Mesodermal cell (in vitro differentiated cells): Measurements from ENCODE around the gene SDCBP2.
A peak's percentile ranks its signal among the peaks of the same experiment; 100 is the strongest.
"Not testable (repeated sequence)": the region's sequence is repeated elsewhere in the genome, so short reads cannot be mapped to it uniquely, and the experiment has no call there.

Experiments used
- H3K27ac ChIP-seq: 2 replicates; pipeline ENCODE4 v1.7.0; 2013; ENCODE audit warnings: mild to moderate bottlenecking, low read depth, low read length, moderate library complexity; ENCODE audit not compliant: severe bottlenecking
- H3K36me3 ChIP-seq: 2 replicates; pipeline ENCODE4 v1.7.1; 2013; ENCODE audit warnings: mild to moderate bottlenecking, low read length, moderate library complexity; ENCODE audit not compliant: control insufficient read depth, insufficient read depth
- H3K4me1 ChIP-seq: one replicate; pipeline ENCODE4 v1.7.1; 2013; ENCODE audit warnings: mild to moderate bottlenecking, low read length; ENCODE audit not compliant: insufficient read depth, control insufficient read depth, poor library complexity, severe bottlenecking
- H3K4me3 ChIP-seq: 2 replicates; pipeline ENCODE4 v1.7.0; 2013; ENCODE audit warnings: low read length, control low read depth, mild to moderate bottlenecking; ENCODE audit not compliant: insufficient read depth, poor library complexity, severe bottlenecking; ENCODE audit errors: extremely low read depth
- H3K9me3 ChIP-seq: 2 replicates; pipeline ENCODE4 v1.7.1; 2013; ENCODE audit warnings: mild to moderate bottlenecking, low read length, moderate library complexity; ENCODE audit not compliant: control insufficient read depth
- WGBS, 2 experiments: methylation state at CpG; one replicate each; pipeline ENCODE4 v1.1.5; 2013; ENCODE audit warnings: missing lambda C conversion rate in 2 of 2; ENCODE audit not compliant: insufficient coverage in 2 of 2; 5-methylcytosine and 5-hydroxymethylcytosine counted together

Gene SDCBP2

DNA sequence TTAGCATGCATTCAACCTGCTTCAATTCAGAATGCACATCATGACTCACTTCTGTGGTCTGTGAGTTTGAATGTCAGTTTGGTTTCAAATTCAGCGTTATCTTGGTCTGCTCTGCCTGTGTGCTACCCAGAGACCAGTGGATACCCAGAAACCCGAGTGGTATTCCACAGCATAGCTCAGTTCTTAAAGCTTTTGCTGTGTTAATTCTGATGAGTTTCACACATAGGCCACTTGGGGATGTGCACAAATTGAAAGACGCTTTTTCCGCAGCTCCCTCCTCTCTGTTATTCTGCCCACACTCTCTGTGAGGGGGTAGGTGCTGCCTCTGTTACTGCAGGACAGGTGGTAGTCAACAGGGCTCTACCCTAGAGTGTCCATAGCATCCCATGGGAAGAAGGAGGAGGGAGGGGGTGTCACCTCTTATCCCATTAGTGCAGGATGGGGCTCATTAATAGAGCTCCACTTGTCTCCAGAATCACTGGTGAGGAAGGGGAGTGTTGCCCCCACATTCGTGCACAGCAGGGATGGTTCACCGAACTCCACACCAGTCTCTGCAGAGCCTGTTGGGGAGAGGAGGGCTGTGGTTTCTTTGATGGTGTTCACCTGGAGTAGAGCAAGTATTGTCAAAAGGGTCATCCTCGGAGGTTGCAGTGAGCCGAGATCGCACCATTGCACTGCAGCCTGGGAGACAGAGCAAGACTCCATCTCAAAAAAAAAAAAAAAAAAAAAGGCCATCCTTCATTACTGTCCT lies 29.2 kb upstream of the SDCBP2 start:
- no peaks in the 10 kb centered on the region for H3K4me1 ChIP-seq
- H3K36me3 ChIP-seq = peaks cover 67% of the 10 kb centered on the region
- WGBS, 2 experiments = 94 to 97% methylated on average over 4 to 7 of the region's 9 CpGs
- no peak overlapping the region for H3K4me3 ChIP-seq
- H3K27ac ChIP-seq = no peak overlapping the region
- peaks cover 4% of the 10 kb centered on the region for H3K9me3 ChIP-seq

- Histone ChIP-seq H3K9me3 (peaks cover 4% of the 10 kb centered on the region), H3K36me3 (peaks cover 41% of the 10 kb centered on the region), H3K4me3 (no peak overlapping the region), H3K27ac (no peak overlapping the region), H3K4me1 (no peaks in the 10 kb centered on the region)
Observed at GRCh38 chr20:1353956-1354355, 25.0 kb upstream of the SDCBP2 start.

GRCh38 chr20:1346315-1346969 lies 17.5 kb upstream of the SDCBP2 start:
- H3K36me3 ChIP-seq = peaks cover 1% of the 10 kb centered on the region
- no peak overlapping the region for H3K27ac ChIP-seq
- peaks cover 5% of the 10 kb centered on the region for H3K9me3 ChIP-seq
- no peak overlapping the region for H3K4me3 ChIP-seq
- WGBS, 2 experiments = no CpG with 5 or more reads among the region's 2 CpGs
- peaks cover 11% of the 10 kb centered on the region for H3K4me1 ChIP-seq

DNA sequence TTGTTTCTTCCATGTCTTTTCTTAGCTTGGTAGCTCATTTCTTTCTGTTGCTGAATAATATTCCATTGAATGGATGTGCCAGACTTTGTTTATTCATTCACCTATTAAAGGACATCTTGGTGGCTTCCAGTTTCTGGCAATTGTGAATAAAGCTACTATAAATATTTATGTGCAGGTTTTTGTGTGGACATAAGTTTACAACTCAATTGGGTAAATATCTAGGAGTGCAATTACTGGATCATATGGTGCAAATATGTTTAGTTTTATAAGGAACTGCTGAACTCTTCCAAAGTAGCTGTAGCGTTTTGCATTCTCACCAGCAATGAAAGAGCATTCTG lies 16.8 kb upstream of the SDCBP2 start:
- peaks cover 12% of the 10 kb centered on the region for H3K4me1 ChIP-seq
- 89 to 100% methylated on average over 1 of the region's 1 CpG for WGBS, 2 experiments
- peaks cover 2% of the 10 kb centered on the region for H3K36me3 ChIP-seq
- no peak overlapping the region for H3K4me3 ChIP-seq
- H3K27ac ChIP-seq = no peak overlapping the region
- peaks cover 5% of the 10 kb centered on the region for H3K9me3 ChIP-seq

DNA sequence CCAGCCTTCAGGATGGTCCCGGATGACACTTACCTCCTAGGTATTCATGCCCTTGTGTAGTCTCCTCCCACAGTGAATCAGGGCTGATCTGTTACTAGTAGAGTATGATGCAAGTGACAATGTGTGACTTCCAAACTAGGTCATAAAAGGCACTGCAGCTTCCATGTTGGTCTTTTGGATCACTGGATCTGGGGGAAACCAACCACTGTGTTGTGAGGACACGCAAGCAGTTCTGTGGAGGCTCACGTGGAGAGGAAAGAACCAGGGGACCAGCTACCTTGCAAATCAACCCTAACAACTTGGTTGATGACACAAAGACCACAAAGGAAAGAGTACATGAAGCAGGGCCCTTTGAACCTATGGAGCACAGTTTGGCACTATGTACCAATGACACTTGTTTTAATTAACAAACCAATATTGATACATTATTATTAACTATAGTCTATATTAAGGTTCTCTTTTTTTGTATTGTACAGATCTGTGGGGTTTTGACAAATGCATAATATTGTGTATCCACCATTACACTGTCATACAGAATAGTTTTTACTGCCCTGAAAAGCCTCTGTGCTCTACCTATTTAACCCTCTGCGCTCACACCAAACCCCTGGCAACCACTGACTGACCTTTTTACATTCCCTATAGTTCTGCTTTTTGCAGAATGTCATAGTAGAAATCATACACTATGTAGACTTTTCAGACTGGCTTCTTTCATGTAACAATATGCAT lies 16.3 kb upstream of the SDCBP2 start:
- H3K4me1 ChIP-seq = peaks cover 12% of the 10 kb centered on the region
- H3K4me3 ChIP-seq = no peak overlapping the region
- H3K27ac ChIP-seq = no peak overlapping the region
- H3K36me3 ChIP-seq = peaks cover 2% of the 10 kb centered on the region
- peaks cover 5% of the 10 kb centered on the region for H3K9me3 ChIP-seq
- 97 to 98% methylated on average over 3 of the region's 4 CpGs for WGBS, 2 experiments

DNA sequence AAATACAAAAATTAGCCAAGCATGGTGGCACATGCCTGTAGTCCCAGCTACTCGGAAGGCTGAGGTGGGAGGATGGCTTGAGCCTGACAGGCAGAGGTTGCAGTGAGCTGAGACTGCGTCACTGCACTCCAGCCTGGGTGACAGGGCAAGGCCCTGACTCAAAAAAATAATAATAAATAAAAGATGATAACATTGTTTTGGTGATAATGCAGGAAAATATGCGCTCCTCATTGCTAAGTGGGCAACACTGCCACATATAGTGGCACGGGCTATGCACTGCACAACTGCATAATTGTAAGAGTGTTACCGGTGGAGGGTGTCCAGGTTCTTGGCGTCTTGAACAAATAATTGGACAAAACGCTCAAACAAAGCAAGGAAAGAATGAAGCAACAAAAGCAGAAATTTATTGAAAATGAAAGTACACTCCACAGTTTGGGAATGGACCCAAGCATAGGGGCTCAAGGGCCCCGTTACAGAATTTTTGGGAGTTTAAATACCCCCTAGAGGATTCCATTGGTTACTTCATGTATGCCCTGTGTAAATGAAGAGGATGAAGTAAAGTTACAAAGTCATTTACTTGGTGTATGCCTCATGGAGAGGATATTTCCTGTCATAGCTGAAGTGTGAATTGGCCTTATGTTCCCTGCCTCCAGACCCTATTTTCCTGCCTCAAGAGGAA lies 14.6 kb upstream of the SDCBP2 start:
- H3K9me3 ChIP-seq, H3K36me3 ChIP-seq, H3K27ac ChIP-seq, H3K4me3 ChIP-seq: not testable (repeated sequence)
- peaks cover 14% of the 10 kb centered on the region for H3K4me1 ChIP-seq
- WGBS, 2 experiments = 92 to 98% methylated on average over 7 of the region's 8 CpGs

DNA sequence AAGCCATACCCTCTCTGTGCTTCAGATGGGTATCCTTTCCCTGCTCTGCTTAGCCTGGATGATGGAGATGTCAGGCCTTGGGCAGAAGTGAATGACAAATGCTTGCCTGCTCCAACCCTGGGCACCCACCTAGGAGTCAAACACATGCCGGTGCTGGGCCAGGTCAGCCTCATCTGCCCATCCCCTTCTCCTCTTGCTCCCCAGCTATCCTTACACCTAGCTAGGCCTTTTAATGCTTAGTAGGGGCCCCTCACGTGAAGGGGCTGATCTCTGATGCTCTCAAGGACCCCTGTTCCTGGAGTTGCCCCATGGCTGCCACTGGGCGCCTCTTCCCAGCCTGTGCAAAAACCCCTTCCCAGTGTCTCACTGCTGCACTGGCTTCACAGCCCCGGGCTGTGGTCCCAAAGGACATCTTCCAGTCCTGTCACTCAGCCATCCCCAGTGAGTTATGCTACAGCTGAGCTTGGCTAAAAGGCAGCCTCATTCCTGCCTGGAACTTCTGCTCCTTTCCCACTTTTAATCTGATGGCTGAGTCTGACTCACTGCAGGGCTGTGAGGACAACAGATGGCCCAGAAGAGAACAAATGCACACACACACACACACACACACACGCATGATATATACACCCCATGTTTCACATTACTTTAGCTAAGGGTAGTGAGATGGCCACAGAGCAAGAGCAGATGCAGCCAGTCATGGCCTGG lies 12.8 kb upstream of the SDCBP2 start:
- Histone ChIP-seq H3K4me1 (peaks cover 14% of the 10 kb centered on the region), H3K36me3 (peaks cover 2% of the 10 kb centered on the region), H3K27ac (peak overlapping the region; percentile 37), H3K9me3 (no peaks in the 10 kb centered on the region), H3K4me3 (no peak overlapping the region)
- WGBS, 2 experiments = 88 to 100% methylated on average over 3 to 4 of the region's 5 CpGs

DNA sequence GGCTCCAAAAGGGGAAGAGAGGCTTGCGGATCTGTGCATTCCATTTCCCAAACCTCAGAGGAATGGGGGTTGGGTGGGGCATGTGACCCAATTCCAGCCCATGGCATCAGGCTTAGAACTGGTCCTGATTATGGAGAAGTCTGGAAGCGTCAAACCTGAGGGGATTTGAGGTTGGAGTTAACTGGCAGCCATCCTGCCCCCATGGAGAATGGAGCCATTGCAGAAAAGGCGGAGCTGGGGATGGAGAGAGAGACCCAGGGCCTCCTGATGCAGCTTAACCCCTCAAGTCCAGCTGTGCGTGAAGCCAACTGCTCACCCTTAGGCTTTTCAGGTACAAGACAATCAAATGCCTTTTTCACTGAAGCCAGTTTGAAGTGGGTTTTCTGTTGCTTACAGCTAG lies 9.9 kb upstream of the SDCBP2 start:
- H3K9me3 ChIP-seq = no peaks in the 10 kb centered on the region
- WGBS, 2 experiments = 84 to 100% methylated on average over 3 of the region's 4 CpGs
- H3K36me3 ChIP-seq = peaks cover 9% of the 10 kb centered on the region
- no peak overlapping the region for H3K4me3 ChIP-seq
- H3K27ac ChIP-seq = no peak overlapping the region
- peaks cover 10% of the 10 kb centered on the region for H3K4me1 ChIP-seq

- peaks cover 10% of the 10 kb centered on the region for H3K4me1 ChIP-seq
- peaks cover 16% of the 10 kb centered on the region for H3K36me3 ChIP-seq
- H3K9me3 ChIP-seq = no peaks in the 10 kb centered on the region
- 98 to 100% methylated on average over 4 to 5 of the region's 5 CpGs for WGBS, 2 experiments
- no peak overlapping the region for H3K4me3 ChIP-seq
- H3K27ac ChIP-seq = no peak overlapping the region
Observed at GRCh38 chr20:1338096-1338495, 9.2 kb upstream of the SDCBP2 start.

GRCh38 chr20:1337441-1337840 lies 8.5 kb upstream of the SDCBP2 start:
- H3K27ac ChIP-seq = no peak overlapping the region
- H3K9me3 ChIP-seq = no peaks in the 10 kb centered on the region
- WGBS, 2 experiments = 100% methylated on average over 2 to 3 of the region's 5 CpGs
- H3K36me3 ChIP-seq = peaks cover 22% of the 10 kb centered on the region
- H3K4me3 ChIP-seq = no peak overlapping the region
- H3K4me1 ChIP-seq = peaks cover 10% of the 10 kb centered on the region
